Colonic mucosa (tissue), 4 donors: Measurements from ENCODE around the gene MB. TPM values are rescaled to one million over a fixed set of nuclear protein-coding genes. Genes with fewer than 3 reads are reported as not detected.

Experiments
- DNase-seq: peaks from one replicate; pipeline ENCODE4 v3.0.0-alpha.2; 2020
- H3K27ac ChIP-seq: fragments of 200-600 bp; one replicate; pipeline ENCODE4 v1.8.0; 2021
- H3K27me3 ChIP-seq: fragments of 200-600 bp; one replicate; pipeline ENCODE4 v1.8.0; 2021
- H3K36me3 ChIP-seq: fragments of 200-600 bp; one replicate; pipeline ENCODE4 v1.8.0; 2021
- H3K4me1 ChIP-seq: fragments of 200-600 bp; one replicate; pipeline ENCODE4 v1.8.0; 2021; ENCODE audit warnings: mild to moderate bottlenecking
- H3K4me3 ChIP-seq: fragments of 200-600 bp; one replicate; pipeline ENCODE4 v1.8.0; 2021
- H3K9ac ChIP-seq, 2 donors: one replicate each; pipeline ENCODE4 v1.7.0; 2013; ENCODE audit warnings: control low read depth in 2 of 2, low read depth in 2 of 2, low read length in 2 of 2
- H3K9me3 ChIP-seq: fragments of 200-600 bp; one replicate; pipeline ENCODE4 v1.8.0; 2021
- CTCF ChIP-seq: fragments of 200-600 bp; IDR thresholded peaks from one replicate; pipeline ENCODE4 v1.8.0; 2022; ENCODE audit warnings: antibody characterized with exemption, mild to moderate bottlenecking
- intact Hi-C: fragments of 100-400 bp; cut with DNase I; formaldehyde crosslinking; loops from one replicate; pipeline ENCODE4 v1.14.1; 2022
- total RNA-seq, 2 donors: library from RNA; stranded (reverse); fragmentation: NEBNext Ultra II Directional in 1 of 2; extraction: Animal tissue kit (Norgen Biotek cat#: 25700) in 1 of 2; gene quantifications; one replicate each; pipeline ENCODE4 v1.2.1, GENCODE V29; 2021
- donor health status: healthy.
- donor health status: DM: no; HTN: no; CAD: no.
- donor health status: DM: no; HTN: no; CAD: no.

Gene MB
- total RNA-seq, 2 donors from 2014 or later = 2.9 to 8.8 TPM

DNA sequence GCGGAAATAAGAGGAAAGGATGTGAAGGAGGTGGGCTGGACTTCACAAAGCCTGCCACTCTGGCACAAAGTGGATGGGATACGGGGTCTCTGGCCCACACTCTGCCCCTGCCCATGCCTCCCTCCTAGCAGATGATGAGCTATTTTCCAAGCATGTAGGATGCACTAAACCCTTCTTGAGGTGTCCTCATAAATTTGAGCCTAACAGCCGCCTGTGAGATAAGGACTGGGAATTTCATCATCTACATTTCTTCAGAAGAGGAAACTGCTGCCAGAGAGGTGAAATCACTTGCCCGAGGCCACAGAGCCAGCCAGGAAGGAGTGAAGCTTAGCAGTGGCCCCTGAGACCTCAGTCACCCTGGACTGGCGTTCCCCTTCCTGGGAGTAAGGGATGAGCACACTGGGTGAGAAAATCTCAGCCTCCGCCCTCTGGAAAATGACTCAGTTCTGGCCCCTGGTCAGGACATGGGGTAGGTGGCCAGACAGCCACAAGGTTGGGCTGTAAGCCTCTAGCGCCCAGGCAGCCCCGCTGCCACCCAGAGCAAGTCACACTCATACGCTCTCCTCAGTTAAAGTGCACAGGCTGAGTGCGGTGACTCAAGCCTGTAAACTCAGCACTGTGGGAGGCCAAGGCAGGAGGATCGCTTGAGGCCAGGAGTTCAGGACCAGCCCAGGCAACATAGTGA is 27.9 kb downstream of the MB start:
- no peak overlapping the region for H3K9ac ChIP-seq
- intact Hi-C loops = no loop called here
- no peaks in the 10 kb centered on the region for H3K36me3 ChIP-seq
- H3K9me3 ChIP-seq = no peaks in the 10 kb centered on the region
- no peak for TF ChIP-seq CTCF
- no peak overlapping the region for H3K4me3 ChIP-seq
- no peak overlapping the region for H3K27ac ChIP-seq
- DNase-seq = no peak
- no peaks in the 10 kb centered on the region for H3K27me3 ChIP-seq
- no peaks in the 10 kb centered on the region for H3K4me1 ChIP-seq

GRCh38 chr22:35587896-35588295 is 29.2 kb downstream of the MB start:
- intact Hi-C loops = no loop called here

GRCh38 chr22:35587447-35587870 is 29.7 kb downstream of the MB start:
- H3K9me3 ChIP-seq = no peaks in the 10 kb centered on the region
- no peaks in the 10 kb centered on the region for H3K36me3 ChIP-seq
- no peaks in the 10 kb centered on the region for H3K4me1 ChIP-seq
- H3K27me3 ChIP-seq = no peaks in the 10 kb centered on the region
- no peak overlapping the region for H3K27ac ChIP-seq
- TF ChIP-seq CTCF = no peak
- DNase-seq = no peak
- H3K4me3 ChIP-seq = no peak overlapping the region
- intact Hi-C loops = no loop called here
- H3K9ac ChIP-seq = no peak overlapping the region

More at GRCh38 chr22:35587896-35588295, 29.2 kb downstream of the MB start:
- Histone ChIP-seq H3K36me3 (no peaks in the 10 kb centered on the region), H3K27ac (no peak overlapping the region), H3K4me3 (no peak overlapping the region), H3K9ac (no peak overlapping the region), H3K9me3 (no peaks in the 10 kb centered on the region), H3K4me1 (no peaks in the 10 kb centered on the region), H3K27me3 (no peaks in the 10 kb centered on the region)
- DNase-seq = no peak
- no peak for TF ChIP-seq CTCF

DNA sequence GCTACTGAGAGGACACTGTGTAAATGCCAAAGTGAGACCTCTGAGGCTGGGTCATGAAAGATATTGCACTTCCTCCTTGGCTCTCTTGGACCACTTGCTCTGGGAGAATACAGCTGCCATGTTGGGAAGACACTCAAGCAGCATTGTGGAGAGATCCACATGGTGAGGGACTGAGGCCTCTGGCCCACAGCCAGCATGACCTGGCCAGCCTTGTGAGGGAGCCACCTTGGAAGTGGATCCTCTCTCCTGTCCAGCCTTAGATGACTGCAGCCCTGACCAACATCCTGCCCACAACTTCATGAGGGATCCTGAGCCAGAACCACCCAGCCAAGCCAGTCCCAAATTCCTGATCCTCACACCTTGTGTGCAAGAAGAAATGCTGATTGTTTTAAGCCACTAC is 30.4 kb downstream of the MB start:
- Histone ChIP-seq H3K9me3 (no peaks in the 10 kb centered on the region), H3K36me3 (no peaks in the 10 kb centered on the region), H3K4me1 (no peaks in the 10 kb centered on the region), H3K27me3 (no peaks in the 10 kb centered on the region), H3K27ac (no peak overlapping the region), H3K9ac (no peak overlapping the region), H3K4me3 (no peak overlapping the region)
- no peak for DNase-seq
- intact Hi-C loops = no loop called here
- TF ChIP-seq CTCF = no peak

DNA sequence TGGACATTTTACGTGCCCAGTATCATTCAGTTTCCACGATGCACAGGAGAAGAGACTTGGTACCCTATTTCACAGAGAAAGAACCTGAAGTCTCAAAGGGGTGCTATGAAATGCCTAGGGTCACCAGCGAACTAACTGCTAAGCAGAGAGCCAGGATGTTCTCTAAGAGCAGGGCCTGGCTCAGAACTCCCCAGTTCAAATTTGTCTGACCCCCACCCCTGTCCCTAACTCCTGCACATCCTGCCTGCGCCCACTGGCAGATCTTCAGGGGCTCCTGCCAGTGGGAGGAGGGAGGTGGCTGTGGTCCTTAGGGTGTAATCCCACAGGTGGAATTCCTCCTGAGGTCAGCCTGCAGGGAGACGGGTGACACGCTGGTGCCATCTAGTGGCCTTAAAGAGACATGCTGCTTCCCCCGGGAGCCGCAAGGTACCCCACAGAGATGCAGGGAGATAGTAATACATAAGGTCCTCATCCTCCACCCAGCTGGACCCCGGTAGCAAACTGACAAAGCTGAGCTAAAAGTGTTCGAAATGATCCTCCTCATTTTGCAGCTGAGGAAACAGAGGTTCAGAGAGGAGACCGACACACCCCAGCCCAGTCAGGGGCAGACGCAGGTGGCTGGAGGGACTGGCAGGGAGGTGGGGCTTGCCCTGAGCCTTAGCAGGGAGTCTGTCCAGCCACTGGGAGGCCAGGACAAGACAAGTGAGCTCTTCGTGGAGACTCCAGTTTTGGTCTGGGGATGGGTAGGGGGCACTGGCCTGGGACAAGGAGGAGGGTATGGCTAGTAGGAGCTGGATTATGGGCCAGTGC is 34.1 kb downstream of the MB start:
- no peaks in the 10 kb centered on the region for H3K4me1 ChIP-seq
- no peak overlapping the region for H3K9ac ChIP-seq
- H3K36me3 ChIP-seq = no peaks in the 10 kb centered on the region
- peak; percentile 54 for DNase-seq
- H3K27ac ChIP-seq = no peak overlapping the region
- intact Hi-C loops = loop anchor here (1.0 to 5.0 kb wide), 2 partner anchors 153 to 231 kb away; no protein-coding TSS in a partner anchor
- no peak overlapping the region for H3K4me3 ChIP-seq
- TF ChIP-seq CTCF = peak; percentile 87
- no peaks in the 10 kb centered on the region for H3K27me3 ChIP-seq
- no peaks in the 10 kb centered on the region for H3K9me3 ChIP-seq
